IgD-negative memory B cell (primary cell): Measurements from ENCODE around the gene TEX9. TPM values are rescaled to one million over a fixed set of nuclear protein-coding genes. Genes with fewer than 3 reads are reported as not detected.
A peak's percentile ranks its signal among the peaks of the same experiment; 100 is the strongest.
"Not testable (repeated sequence)": the region's sequence is repeated elsewhere in the genome, so short reads cannot be mapped to it uniquely, and the experiment has no call there.

Experiments used
- H3K27ac Mint-ChIP-seq, 3 donors: one replicate each; pipeline ENCODE4 v1.8.0; 2020 to 2022; ENCODE audit warnings: mild to moderate bottlenecking in 3 of 3, mixed read lengths in 3 of 3, moderate library complexity in 1 of 3
- H3K27me3 Mint-ChIP-seq: one replicate; pipeline ENCODE4 v1.8.0; 2021; ENCODE audit warnings: mixed read lengths
- H3K36me3 Mint-ChIP-seq: one replicate; pipeline ENCODE4 v1.8.0; 2020; ENCODE audit warnings: mild to moderate bottlenecking, mixed read lengths
- H3K4me1 Mint-ChIP-seq, 3 donors: one replicate each; pipeline ENCODE4 v1.8.0; 2020 to 2022; ENCODE audit warnings: mixed read lengths in 3 of 3, mild to moderate bottlenecking in 1 of 3
- H3K4me3 Mint-ChIP-seq, 4 donors: one replicate each; pipeline ENCODE4 v1.8.0; 2020 to 2022; ENCODE audit warnings: mild to moderate bottlenecking in 4 of 4, mixed read lengths in 4 of 4, moderate library complexity in 3 of 4
- H3K9me3 Mint-ChIP-seq, 3 donors: one replicate each; pipeline ENCODE4 v1.8.0; 2020 to 2021; ENCODE audit warnings: mixed read lengths in 3 of 3, mild to moderate bottlenecking in 1 of 3
- polyA plus RNA-seq: library from polyadenylated mRNA; unstranded; fragments of 300-500 nt; fragmentation: Illumina TruSeq; gene quantifications from one replicate; pipeline ENCODE4 v1.2.3, GENCODE V29; 2021

Gene TEX9
- polyA plus RNA-seq, 1 donor from 2014 or later: 31.2 TPM

DNA sequence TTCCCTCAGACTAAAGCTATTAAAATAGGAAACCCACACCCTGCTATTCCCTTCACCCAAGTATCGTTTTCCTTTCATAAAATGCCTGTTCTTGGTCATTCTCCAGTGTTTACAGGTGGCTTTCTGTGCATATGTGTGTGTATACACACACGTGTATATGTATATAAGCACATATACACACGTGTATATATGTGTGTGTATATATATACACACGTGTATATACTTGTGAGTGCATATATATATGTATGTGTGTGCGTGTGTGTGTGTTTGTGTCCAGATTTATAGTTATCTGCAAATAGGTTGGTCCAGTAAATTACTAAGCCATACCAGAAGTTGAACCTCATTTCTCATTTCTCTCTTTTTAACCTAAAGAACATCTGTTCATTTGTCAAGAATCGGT lies 15.7 kb upstream of the TEX9 start:
- no peaks in the 10 kb centered on the region for H3K36me3 Mint-ChIP-seq
- H3K27me3 Mint-ChIP-seq: no peaks in the 10 kb centered on the region
- H3K4me3 Mint-ChIP-seq: no peak overlapping the region
- H3K4me1 Mint-ChIP-seq: peaks cover 0 to 4% (median 2%) of the 10 kb centered on the region in 3 donors
- H3K27ac Mint-ChIP-seq: no peak overlapping the region
- no peaks in the 10 kb centered on the region for H3K9me3 Mint-ChIP-seq

GRCh38 chr15:56351353-56351752 lies 13.9 kb upstream of the TEX9 start:
- peak overlapping the region in 1 of 3 donors; percentile 9 for H3K27ac Mint-ChIP-seq
- H3K36me3 Mint-ChIP-seq: no peaks in the 10 kb centered on the region
- no peaks in the 10 kb centered on the region for H3K9me3 Mint-ChIP-seq
- H3K27me3 Mint-ChIP-seq: no peaks in the 10 kb centered on the region
- H3K4me1 Mint-ChIP-seq: peaks cover 0 to 4% (median 2%) of the 10 kb centered on the region in 3 donors
- H3K4me3 Mint-ChIP-seq: no peak overlapping the region

DNA sequence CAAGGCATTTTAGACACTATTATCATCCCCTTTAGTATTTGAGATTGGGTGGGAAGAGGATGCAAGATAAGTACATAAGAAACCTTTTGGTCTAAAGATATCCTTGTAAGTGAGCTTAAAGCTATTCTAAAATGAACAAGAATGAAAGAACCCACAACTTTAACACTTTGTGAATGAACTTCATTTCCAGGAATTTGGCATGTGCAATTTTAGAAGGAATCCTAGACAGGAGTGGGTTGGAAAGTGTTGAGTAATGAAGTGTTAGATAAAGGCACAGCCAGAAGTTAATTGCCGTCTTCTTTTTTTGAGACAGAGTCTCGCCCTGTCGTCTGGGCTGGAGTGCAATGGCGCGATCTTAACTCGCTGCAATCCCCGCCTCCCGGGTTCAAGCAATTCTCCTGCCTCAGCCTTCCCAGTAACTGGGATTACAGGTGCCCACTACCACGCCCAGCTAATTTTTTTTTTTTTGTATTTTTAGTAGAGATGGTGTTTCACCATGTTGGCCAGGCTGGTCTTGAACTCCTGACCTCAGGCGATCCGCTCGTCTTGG lies 13.2 kb upstream of the TEX9 start:
- H3K4me1 Mint-ChIP-seq: peaks cover 0 to 7% (median 5%) of the 10 kb centered on the region in 3 donors
- H3K4me3 Mint-ChIP-seq: peak overlapping the region in 1 of 4 donors; percentile 61
- H3K9me3 Mint-ChIP-seq: no peaks in the 10 kb centered on the region
- H3K36me3 Mint-ChIP-seq: no peaks in the 10 kb centered on the region
- H3K27me3 Mint-ChIP-seq: no peaks in the 10 kb centered on the region
- H3K27ac Mint-ChIP-seq: no peak overlapping the region

GRCh38 chr15:56353119-56353518 lies 12.1 kb upstream of the TEX9 start:
- Mint-ChIP-seq H3K4me1 (peaks cover 0 to 7% (median 7%) of the 10 kb centered on the region in 3 donors), H3K27ac (no peak overlapping the region), H3K9me3 (no peaks in the 10 kb centered on the region), H3K4me3 (no peak overlapping the region), H3K27me3 (no peaks in the 10 kb centered on the region), H3K36me3 (no peaks in the 10 kb centered on the region)

- Mint-ChIP-seq H3K27ac (no peak overlapping the region), H3K27me3 (no peaks in the 10 kb centered on the region), H3K4me3 (no peak overlapping the region), H3K36me3 (no peaks in the 10 kb centered on the region), H3K4me1 (peaks cover 0 to 7% (median 7%) of the 10 kb centered on the region in 3 donors), H3K9me3 (no peaks in the 10 kb centered on the region)
Observed at GRCh38 chr15:56353740-56354139, 11.5 kb upstream of the TEX9 start.

GRCh38 chr15:56356616-56357015 lies 8.6 kb upstream of the TEX9 start:
- Mint-ChIP-seq H3K9me3 (no peaks in the 10 kb centered on the region), H3K36me3 (no peaks in the 10 kb centered on the region), H3K27ac (no peak overlapping the region), H3K4me3 (no peak overlapping the region), H3K27me3 (no peaks in the 10 kb centered on the region), H3K4me1 (peaks cover 0 to 7% (median 7%) of the 10 kb centered on the region in 3 donors)

DNA sequence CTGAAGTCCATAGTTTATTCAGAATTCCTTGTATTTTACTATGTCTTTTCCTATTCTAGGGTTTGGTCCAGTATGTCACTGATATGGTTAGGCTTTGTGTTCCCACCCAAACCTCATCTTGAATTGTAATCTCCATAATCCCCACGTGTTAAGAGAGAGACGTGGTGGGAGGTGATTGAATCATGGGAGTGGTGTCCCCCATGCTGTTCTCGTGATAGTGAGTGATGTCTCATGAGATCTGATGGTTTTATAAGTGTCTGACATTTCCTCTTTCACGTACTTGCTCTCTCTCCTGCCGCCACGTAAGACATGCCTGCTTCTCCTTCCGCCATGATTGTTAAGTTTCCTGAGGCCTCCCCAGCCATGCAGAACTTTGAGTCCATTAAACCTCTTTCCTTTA lies 6.6 kb upstream of the TEX9 start:
- Mint-ChIP-seq H3K4me3 (no peak overlapping the region), H3K27ac (no peak overlapping the region), H3K4me1 (peaks cover 0 to 7% (median 5%) of the 10 kb centered on the region in 3 donors), H3K9me3 (no peaks in the 10 kb centered on the region), H3K27me3 (no peaks in the 10 kb centered on the region), H3K36me3 (no peaks in the 10 kb centered on the region)

- H3K27me3 Mint-ChIP-seq: no peaks in the 10 kb centered on the region
- no peaks in the 10 kb centered on the region for H3K36me3 Mint-ChIP-seq
- H3K4me3 Mint-ChIP-seq: no peak overlapping the region
- H3K27ac Mint-ChIP-seq: no peak overlapping the region
- peaks cover 5 to 16% (median 7%) of the 10 kb centered on the region in 3 donors for H3K4me1 Mint-ChIP-seq
- H3K9me3 Mint-ChIP-seq: no peaks in the 10 kb centered on the region
Observed at GRCh38 chr15:56361987-56362386, 3.2 kb upstream of the TEX9 start.

DNA sequence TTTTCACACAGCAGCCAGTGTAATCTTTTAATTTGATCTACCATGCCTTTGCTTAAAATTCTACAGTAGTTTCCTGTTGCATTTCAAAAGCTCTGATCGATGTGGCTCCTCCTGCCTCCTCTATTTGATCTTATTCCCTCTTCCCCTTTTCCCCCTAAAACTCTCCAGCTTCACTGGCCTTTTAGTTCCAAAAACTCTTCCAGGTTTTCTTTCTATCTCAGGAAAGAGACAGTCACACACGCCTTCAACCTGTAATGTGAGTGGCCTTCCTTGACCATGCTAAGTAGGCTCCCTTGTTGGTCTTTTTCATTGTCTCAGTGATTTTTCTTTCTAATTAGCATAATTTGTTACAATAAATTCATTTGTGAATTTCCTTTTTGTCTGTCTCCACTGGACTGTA lies 985 bp downstream of the TEX9 start:
- Mint-ChIP-seq H3K4me1 (peaks cover 27 to 36% (median 28%) of the 10 kb centered on the region in 3 donors), H3K27me3 (no peaks in the 10 kb centered on the region)

GRCh38 chr15:56367156-56367555 lies 1.9 kb downstream of the TEX9 start:
- H3K36me3 Mint-ChIP-seq: no peaks in the 10 kb centered on the region
- H3K27me3 Mint-ChIP-seq: no peaks in the 10 kb centered on the region
- peak overlapping the region; percentile 87 to 98 (median 97) for H3K4me3 Mint-ChIP-seq
- peak overlapping the region; percentile 78 to 85 (median 82) for H3K27ac Mint-ChIP-seq
- H3K9me3 Mint-ChIP-seq: no peaks in the 10 kb centered on the region
- peaks cover 30 to 45% (median 34%) of the 10 kb centered on the region in 3 donors for H3K4me1 Mint-ChIP-seq

More for the DNA sequence above, 985 bp downstream of the TEX9 start:
- H3K36me3 Mint-ChIP-seq: no peaks in the 10 kb centered on the region
- H3K27ac Mint-ChIP-seq: peak overlapping the region; percentile 78 to 89 (median 83)
- peak overlapping the region; percentile 87 to 98 (median 97) for H3K4me3 Mint-ChIP-seq
- H3K9me3 Mint-ChIP-seq: no peaks in the 10 kb centered on the region

GRCh38 chr15:56369234-56369633 lies 4.0 kb downstream of the TEX9 start:
- H3K9me3 Mint-ChIP-seq: no peaks in the 10 kb centered on the region
- peak overlapping the region; percentile 64 to 98 (median 84) for H3K4me3 Mint-ChIP-seq
- peaks cover 40 to 55% (median 43%) of the 10 kb centered on the region in 3 donors for H3K4me1 Mint-ChIP-seq
- H3K27ac Mint-ChIP-seq: peak overlapping the region; percentile 71 to 91 (median 89)
- no peaks in the 10 kb centered on the region for H3K27me3 Mint-ChIP-seq
- no peaks in the 10 kb centered on the region for H3K36me3 Mint-ChIP-seq

DNA sequence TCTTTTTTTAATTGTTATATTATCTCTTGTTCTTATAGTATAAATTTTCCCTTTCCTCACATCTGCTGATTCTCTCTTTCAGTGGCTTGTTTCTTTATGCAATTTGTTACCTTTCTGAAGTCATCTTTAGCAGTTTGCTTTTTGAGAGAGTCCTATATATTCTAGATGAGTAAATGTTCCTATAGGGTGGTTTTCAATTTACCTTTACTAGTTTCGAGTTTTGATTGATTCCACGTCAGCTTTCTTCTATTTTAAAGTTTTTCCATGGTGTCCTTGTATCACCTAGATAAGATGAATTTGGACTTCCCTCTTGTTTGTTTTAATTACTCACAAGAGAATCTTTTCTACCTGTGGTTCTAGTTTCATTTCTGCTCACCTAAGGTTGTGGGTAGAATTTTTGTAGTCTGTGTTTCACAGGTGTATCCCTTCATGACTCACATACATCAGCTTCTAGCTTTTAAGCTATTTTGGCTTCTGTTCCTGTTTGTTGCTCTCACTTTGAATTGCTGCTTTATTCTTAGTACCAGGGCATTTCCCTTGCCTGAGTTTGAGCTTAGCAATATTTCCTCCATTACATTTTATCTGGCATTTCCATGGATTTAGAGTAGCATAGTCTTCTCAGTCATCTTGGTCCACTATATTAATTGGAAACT lies 6.4 kb downstream of the TEX9 start:
- peaks cover 0 to 4% (median 3%) of the 10 kb centered on the region in 3 donors for H3K9me3 Mint-ChIP-seq
- no peaks in the 10 kb centered on the region for H3K27me3 Mint-ChIP-seq
- peak overlapping the region; percentile 89 to 96 (median 96) for H3K27ac Mint-ChIP-seq
- peaks cover 4% of the 10 kb centered on the region for H3K36me3 Mint-ChIP-seq
- peak overlapping the region; percentile 57 to 89 (median 83) for H3K4me3 Mint-ChIP-seq
- peaks cover 35 to 49% (median 42%) of the 10 kb centered on the region in 3 donors for H3K4me1 Mint-ChIP-seq

DNA sequence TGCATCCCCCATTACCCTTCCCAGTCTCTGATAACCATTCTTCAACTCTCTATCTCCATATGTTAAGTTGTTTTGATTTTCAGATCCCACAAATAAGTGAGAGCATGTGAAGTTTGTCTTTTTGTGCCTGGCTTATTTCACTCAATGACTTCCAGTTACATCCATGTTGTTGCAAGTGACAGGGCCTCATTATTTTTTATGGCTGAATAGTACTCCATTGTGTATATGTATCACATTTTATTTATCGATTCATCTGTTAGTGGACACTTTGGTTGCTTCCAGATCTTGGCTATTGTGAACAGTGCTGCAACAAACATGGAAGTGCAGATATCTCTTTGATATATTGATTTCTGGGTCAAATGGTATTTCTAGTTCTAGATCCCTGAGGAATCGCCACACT lies 9.5 kb downstream of the TEX9 start:
- Mint-ChIP-seq H3K4me1 (peaks cover 34 to 48% (median 36%) of the 10 kb centered on the region in 3 donors), H3K4me3 (peak overlapping the region in 1 of 4 donors; percentile 50), H3K27ac (peak overlapping the region in 2 of 3 donors; percentile 56 to 74), H3K36me3 (peaks cover 19% of the 10 kb centered on the region)
- H3K9me3 Mint-ChIP-seq, H3K27me3 Mint-ChIP-seq: not testable (repeated sequence)

- not testable (repeated sequence) for H3K27ac Mint-ChIP-seq, H3K27me3 Mint-ChIP-seq
- Mint-ChIP-seq H3K4me1 (peaks cover 17 to 29% (median 20%) of the 10 kb centered on the region in 3 donors), H3K36me3 (peaks cover 28% of the 10 kb centered on the region), H3K4me3 (peak overlapping the region in 2 of 4 donors; percentile 21 to 57), H3K9me3 (peaks cover 3 to 12% (median 5%) of the 10 kb centered on the region in 3 donors)
Observed at GRCh38 chr15:56377822-56378221, 12.6 kb downstream of the TEX9 start.

GRCh38 chr15:56383010-56383409 lies 17.8 kb downstream of the TEX9 start:
- peaks cover 24% of the 10 kb centered on the region for H3K36me3 Mint-ChIP-seq
- no peaks in the 10 kb centered on the region for H3K27me3 Mint-ChIP-seq
- no peak overlapping the region for H3K27ac Mint-ChIP-seq
- peaks cover 8 to 14% (median 9%) of the 10 kb centered on the region in 3 donors for H3K4me1 Mint-ChIP-seq
- peak overlapping the region in 1 of 4 donors; percentile 61 for H3K4me3 Mint-ChIP-seq
- peaks cover 0 to 4% (median 2%) of the 10 kb centered on the region in 3 donors for H3K9me3 Mint-ChIP-seq
